Activated naive CD4-positive, alpha-beta T cell treated with anti-CD3 and anti-CD28 coated beads, Interleukin-2, amount 10 ng/mL, durations not matched to agents 7 days and 5 days (primary cell): ENCODE results near the gene RBM5.
A peak's percentile ranks its signal among the peaks of the same experiment; 100 is the strongest.

Experiments used
- CTCF ChIA-PET: fragments of 350-600 bp; sonication (Branson Sonifier 250); formaldehyde crosslinking; loops from one replicate; lab custom pipeline; 2021; ENCODE audit warnings: antibody characterized with exemption; lab: Charles Lee
- DNase-seq: peaks from one replicate; pipeline ENCODE4 v3.0.0-alpha.2; 2020
- H3K27ac Mint-ChIP-seq: one replicate; pipeline ENCODE4 v1.8.0; 2021; ENCODE audit warnings: mild to moderate bottlenecking, moderate library complexity, mixed read lengths
- H3K27me3 Mint-ChIP-seq: one replicate; pipeline ENCODE4 v1.8.0; 2021; ENCODE audit warnings: mild to moderate bottlenecking, mixed read lengths
- H3K36me3 Mint-ChIP-seq: one replicate; pipeline ENCODE4 v1.8.0; 2021; ENCODE audit warnings: mixed read lengths
- H3K4me1 Mint-ChIP-seq: one replicate; pipeline ENCODE4 v1.8.0; 2021; ENCODE audit warnings: mixed read lengths
- H3K4me3 Mint-ChIP-seq: one replicate; pipeline ENCODE4 v1.8.0; 2021; ENCODE audit warnings: mild to moderate bottlenecking, moderate library complexity, mixed read lengths
- H3K9me3 Mint-ChIP-seq: one replicate; pipeline ENCODE4 v1.8.0; 2021; ENCODE audit warnings: mixed read lengths

The RBM5 gene

GRCh38 chr3:50137531-50137930 lies 48.8 kb downstream of the RBM5 start:
- Mint-ChIP-seq H3K27me3 (peaks cover 86% of the 10 kb centered on the region), H3K4me1 (peaks cover 11% of the 10 kb centered on the region), H3K36me3 (no peaks in the 10 kb centered on the region), H3K27ac (no peak overlapping the region), H3K9me3 (no peaks in the 10 kb centered on the region), H3K4me3 (no peak overlapping the region)
- DNase-seq = no peak
- CTCF ChIA-PET = interaction anchor here (1.3 kb wide), 1 partner anchor 88 kb away, joined by 3 read pairs; no protein-coding TSS in a partner anchor

- Mint-ChIP-seq H3K27ac (no peak overlapping the region), H3K36me3 (no peaks in the 10 kb centered on the region), H3K4me3 (no peak overlapping the region), H3K9me3 (no peaks in the 10 kb centered on the region), H3K27me3 (peaks cover 82% of the 10 kb centered on the region), H3K4me1 (peaks cover 11% of the 10 kb centered on the region)
- CTCF ChIA-PET = no interaction called here
- DNase-seq = no peak
Measured at GRCh38 chr3:50138266-50139200, 49.8 kb downstream of the RBM5 start.

DNA sequence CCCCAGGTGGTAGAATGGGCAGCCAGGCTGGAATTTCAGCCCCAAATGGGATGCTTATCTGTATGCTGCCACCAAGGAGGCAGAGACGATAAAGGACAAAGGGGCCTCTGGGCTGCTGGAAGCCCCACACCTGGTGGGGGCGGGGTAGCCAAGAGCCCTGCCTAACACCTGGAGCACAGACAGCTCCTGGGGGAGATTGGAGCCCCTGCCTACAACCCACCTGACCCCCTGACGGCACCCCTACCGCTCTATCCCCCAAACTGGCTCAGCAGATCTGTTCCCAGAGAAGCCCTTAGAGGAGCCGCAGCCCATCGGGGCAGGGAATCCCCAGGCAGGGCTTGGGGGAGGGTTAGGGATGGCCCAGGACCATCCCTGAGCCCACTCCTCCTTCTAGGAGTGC lies 50.6 kb downstream of the RBM5 start:
- no peaks in the 10 kb centered on the region for H3K36me3 Mint-ChIP-seq
- peaks cover 74% of the 10 kb centered on the region for H3K27me3 Mint-ChIP-seq
- H3K4me1 Mint-ChIP-seq = peaks cover 11% of the 10 kb centered on the region
- no peaks in the 10 kb centered on the region for H3K9me3 Mint-ChIP-seq
- no peak for DNase-seq
- H3K4me3 Mint-ChIP-seq = no peak overlapping the region
- CTCF ChIA-PET = no interaction called here
- H3K27ac Mint-ChIP-seq = no peak overlapping the region

DNA sequence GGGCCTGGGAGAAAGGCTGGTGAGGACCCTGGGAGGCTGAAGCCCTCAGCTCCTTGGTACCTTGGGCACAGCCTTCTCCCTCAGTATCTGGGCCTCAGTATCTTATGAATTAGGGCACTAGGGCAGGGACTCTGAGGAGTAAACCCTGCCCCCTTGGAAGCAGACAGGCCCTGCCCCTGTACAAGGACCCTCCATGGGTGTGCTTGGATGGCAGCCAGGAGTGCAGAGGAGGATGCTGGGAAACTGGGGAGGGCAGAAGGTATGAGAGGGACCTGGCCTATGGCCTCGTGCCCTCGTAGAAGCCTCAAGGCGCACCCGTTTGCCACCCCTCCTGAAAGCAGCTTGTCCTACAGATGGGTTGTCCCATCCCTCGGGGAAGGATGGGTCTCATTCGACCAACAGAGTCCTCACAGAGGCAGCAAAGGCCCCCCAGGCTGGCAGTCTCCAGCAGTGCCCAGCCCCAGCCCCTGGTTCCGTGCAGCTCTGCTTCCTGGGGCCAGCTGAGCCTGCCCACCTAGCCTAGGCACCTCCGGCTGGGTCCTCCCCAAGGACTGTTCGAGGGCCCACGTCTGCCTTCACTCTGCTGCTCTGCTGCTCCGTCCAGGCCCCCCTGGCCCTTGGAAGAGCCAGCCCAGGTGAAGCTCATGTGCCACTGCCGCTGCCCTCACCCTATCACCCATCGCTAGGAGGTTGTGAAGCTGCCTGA lies 51.2 kb downstream of the RBM5 start:
- Mint-ChIP-seq H3K36me3 (no peaks in the 10 kb centered on the region), H3K4me1 (peaks cover 11% of the 10 kb centered on the region), H3K9me3 (no peaks in the 10 kb centered on the region), H3K27ac (no peak overlapping the region), H3K4me3 (no peak overlapping the region), H3K27me3 (peaks cover 69% of the 10 kb centered on the region)
- no peak for DNase-seq
- CTCF ChIA-PET = no interaction called here

- H3K9me3 Mint-ChIP-seq = no peaks in the 10 kb centered on the region
- H3K27me3 Mint-ChIP-seq = peaks cover 65% of the 10 kb centered on the region
- no peak overlapping the region for H3K4me3 Mint-ChIP-seq
- no peak overlapping the region for H3K27ac Mint-ChIP-seq
- H3K36me3 Mint-ChIP-seq = no peaks in the 10 kb centered on the region
- CTCF ChIA-PET = no interaction called here
- DNase-seq = no peak
- H3K4me1 Mint-ChIP-seq = peaks cover 11% of the 10 kb centered on the region
Measured at GRCh38 chr3:50140990-50141389, 52.3 kb downstream of the RBM5 start.

DNA sequence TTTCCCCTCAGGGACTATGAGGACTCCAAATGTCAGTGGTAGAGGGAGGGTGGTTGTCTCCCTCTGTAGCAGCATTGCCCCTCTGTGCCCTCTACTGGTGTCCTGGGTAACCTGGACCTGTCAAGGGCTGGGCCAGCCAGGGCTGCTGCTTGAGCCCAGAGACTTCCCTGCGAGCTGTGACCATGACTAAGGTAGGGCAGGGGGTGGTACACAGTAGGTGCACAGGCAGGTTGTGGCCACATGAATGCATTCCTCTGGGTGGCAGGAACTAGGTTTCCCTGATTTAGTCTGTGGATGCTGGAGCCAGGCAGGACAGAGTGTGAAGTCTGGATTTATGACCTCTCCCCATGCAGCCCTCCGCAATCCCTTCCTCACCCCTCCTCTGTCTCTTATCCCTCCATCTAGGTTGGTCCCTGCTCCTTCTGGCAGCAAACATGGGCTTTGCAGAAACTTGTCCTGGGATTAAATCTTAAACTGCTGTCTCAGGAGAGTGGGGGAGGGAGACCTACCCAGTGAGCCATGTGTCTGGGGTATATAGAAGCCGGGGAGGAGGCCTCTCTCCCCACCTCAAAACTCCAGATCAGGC lies 57.7 kb downstream of the RBM5 start:
- H3K36me3 Mint-ChIP-seq = no peaks in the 10 kb centered on the region
- peaks cover 54% of the 10 kb centered on the region for H3K27me3 Mint-ChIP-seq
- no peaks in the 10 kb centered on the region for H3K9me3 Mint-ChIP-seq
- H3K27ac Mint-ChIP-seq = no peak overlapping the region
- no peaks in the 10 kb centered on the region for H3K4me1 Mint-ChIP-seq
- H3K4me3 Mint-ChIP-seq = no peak overlapping the region
- DNase-seq = no peak
- CTCF ChIA-PET = no interaction called here

GRCh38 chr3:50147016-50147415 lies 58.3 kb downstream of the RBM5 start:
- DNase-seq = no peak
- H3K9me3 Mint-ChIP-seq = no peaks in the 10 kb centered on the region
- CTCF ChIA-PET = no interaction called here
- H3K27me3 Mint-ChIP-seq = peaks cover 54% of the 10 kb centered on the region
- no peak overlapping the region for H3K4me3 Mint-ChIP-seq
- H3K4me1 Mint-ChIP-seq = no peaks in the 10 kb centered on the region
- H3K36me3 Mint-ChIP-seq = no peaks in the 10 kb centered on the region
- no peak overlapping the region for H3K27ac Mint-ChIP-seq

- no peak for DNase-seq
- CTCF ChIA-PET = no interaction called here
- Mint-ChIP-seq H3K27me3 (peaks cover 53% of the 10 kb centered on the region), H3K27ac (no peak overlapping the region), H3K9me3 (no peaks in the 10 kb centered on the region), H3K4me1 (no peaks in the 10 kb centered on the region), H3K36me3 (no peaks in the 10 kb centered on the region), H3K4me3 (no peak overlapping the region)
Measured at GRCh38 chr3:50147447-50147846, 58.7 kb downstream of the RBM5 start.

DNA sequence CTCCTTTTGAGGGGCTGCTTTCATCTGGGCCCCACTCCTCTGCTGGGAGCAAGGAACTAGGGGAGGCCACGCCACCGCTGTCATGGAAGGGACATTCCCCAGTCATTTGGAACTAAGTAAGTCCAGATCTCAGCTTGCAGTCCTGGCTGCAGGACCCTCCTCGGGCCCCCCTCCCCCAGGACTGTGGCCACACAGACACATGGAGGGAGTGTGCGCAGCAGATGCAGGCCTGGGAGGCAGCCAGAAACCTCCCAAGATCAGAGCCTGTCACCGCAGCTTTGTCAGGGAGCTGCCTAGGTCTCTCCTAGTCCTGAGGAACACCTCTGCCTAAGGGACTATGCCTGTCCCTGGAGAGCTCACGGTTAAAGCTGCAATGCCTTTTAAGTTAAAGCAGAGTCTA lies 59.1 kb downstream of the RBM5 start:
- H3K4me3 Mint-ChIP-seq = no peak overlapping the region
- no peak overlapping the region for H3K27ac Mint-ChIP-seq
- DNase-seq = no peak
- no peaks in the 10 kb centered on the region for H3K4me1 Mint-ChIP-seq
- CTCF ChIA-PET = no interaction called here
- peaks cover 49% of the 10 kb centered on the region for H3K27me3 Mint-ChIP-seq
- no peaks in the 10 kb centered on the region for H3K9me3 Mint-ChIP-seq
- no peaks in the 10 kb centered on the region for H3K36me3 Mint-ChIP-seq

- Mint-ChIP-seq H3K9me3 (no peaks in the 10 kb centered on the region), H3K27ac (no peak overlapping the region), H3K27me3 (peaks cover 66% of the 10 kb centered on the region), H3K36me3 (no peaks in the 10 kb centered on the region), H3K4me1 (peaks cover 4% of the 10 kb centered on the region), H3K4me3 (no peak overlapping the region)
- DNase-seq = no peak
- CTCF ChIA-PET = no interaction called here
Measured at GRCh38 chr3:50150404-50150750, 61.7 kb downstream of the RBM5 start.

- peaks cover 71% of the 10 kb centered on the region for H3K27me3 Mint-ChIP-seq
- H3K4me3 Mint-ChIP-seq = no peak overlapping the region
- DNase-seq = no peak
- H3K36me3 Mint-ChIP-seq = no peaks in the 10 kb centered on the region
- H3K4me1 Mint-ChIP-seq = peaks cover 7% of the 10 kb centered on the region
- H3K9me3 Mint-ChIP-seq = no peaks in the 10 kb centered on the region
- CTCF ChIA-PET = no interaction called here
- no peak overlapping the region for H3K27ac Mint-ChIP-seq
Measured at GRCh38 chr3:50150863-50151686, 62.4 kb downstream of the RBM5 start.

GRCh38 chr3:50151728-50152127 lies 63.0 kb downstream of the RBM5 start:
- CTCF ChIA-PET = no interaction called here
- no peaks in the 10 kb centered on the region for H3K9me3 Mint-ChIP-seq
- peaks cover 71% of the 10 kb centered on the region for H3K27me3 Mint-ChIP-seq
- H3K4me3 Mint-ChIP-seq = no peak overlapping the region
- no peak overlapping the region for H3K27ac Mint-ChIP-seq
- no peak for DNase-seq
- H3K4me1 Mint-ChIP-seq = peaks cover 7% of the 10 kb centered on the region
- no peaks in the 10 kb centered on the region for H3K36me3 Mint-ChIP-seq

GRCh38 chr3:50153782-50154475 lies 65.2 kb downstream of the RBM5 start:
- H3K9me3 Mint-ChIP-seq = no peaks in the 10 kb centered on the region
- DNase-seq = no peak
- CTCF ChIA-PET = interaction anchor here (1.8 kb wide), 1 partner anchor 33 kb away, joined by 6 read pairs; no protein-coding TSS in a partner anchor
- peak overlapping the region; percentile 66 for H3K4me3 Mint-ChIP-seq
- no peak overlapping the region for H3K27ac Mint-ChIP-seq
- peaks cover 78% of the 10 kb centered on the region for H3K27me3 Mint-ChIP-seq
- peaks cover 7% of the 10 kb centered on the region for H3K4me1 Mint-ChIP-seq
- no peaks in the 10 kb centered on the region for H3K36me3 Mint-ChIP-seq
